Endometrial microvascular endothelial cells (primary cell): Measurements from ENCODE around the gene EIF4E. TPM values are rescaled to one million over a fixed set of nuclear protein-coding genes. Genes with fewer than 3 reads are reported as not detected.

Experiments
- in situ Hi-C: cut with HindIII; loops from 2 replicates; pipeline ENCODE4 v1.10.0; 2017; ENCODE audit warnings: low sequenced_read_pairs, low pct_unique_long_range_greater_than_20kb; ENCODE audit errors: inconsistent ontology term
- total RNA-seq: library from RNA; depleted of rRNA; stranded (reverse); fragments of >200 nt; gene quantifications from one replicate; pipeline ENCODE4 v1.2.3, GENCODE V29; 2015; ENCODE audit errors: inconsistent ontology term

The EIF4E gene
- total RNA-seq: 123 TPM

GRCh38 chr4:98928505-98929340, at the start of gene EIF4E:
TSS of gene EIF4E (minus strand) at chr4:98929133. CDS start at chr4:98929112, 21 bp downstream.
- in situ Hi-C loops: no loop called here

- in situ Hi-C loops: no loop called here
Observed at GRCh38 chr4:98977557-98977956, 48.6 kb upstream of the EIF4E start.

GRCh38 chr4:98976716-98977115, 47.8 kb upstream of the EIF4E start:
- in situ Hi-C loops: no loop called here

- in situ Hi-C loops: no loop called here
Observed at GRCh38 chr4:98969878-98970785, 41.2 kb upstream of the EIF4E start.

- in situ Hi-C loops: no loop called here
Observed at GRCh38 chr4:98967786-98968329, 38.9 kb upstream of the EIF4E start.

GRCh38 chr4:98966926-98967325, 38.0 kb upstream of the EIF4E start:
- in situ Hi-C loops: no loop called here

- in situ Hi-C loops: no loop called here
Observed at GRCh38 chr4:98963538-98964433, 34.9 kb upstream of the EIF4E start.

GRCh38 chr4:98961770-98962169, 32.8 kb upstream of the EIF4E start:
- in situ Hi-C loops: no loop called here

GRCh38 chr4:98959411-98959810, 30.5 kb upstream of the EIF4E start:
- in situ Hi-C loops: no loop called here

- in situ Hi-C loops: no loop called here
Observed at GRCh38 chr4:98958065-98958464, 29.1 kb upstream of the EIF4E start.

- in situ Hi-C loops: no loop called here
Observed at GRCh38 chr4:98955229-98955628, 26.3 kb upstream of the EIF4E start.

GRCh38 chr4:98951710-98952109, 22.8 kb upstream of the EIF4E start:
- in situ Hi-C loops: no loop called here

GRCh38 chr4:98950925-98951324, 22.0 kb upstream of the EIF4E start:
- in situ Hi-C loops: no loop called here

- in situ Hi-C loops: no loop called here
Observed at GRCh38 chr4:98946359-98946758, 17.4 kb upstream of the EIF4E start.

GRCh38 chr4:98945297-98945850, 16.4 kb upstream of the EIF4E start:
- in situ Hi-C loops: no loop called here

GRCh38 chr4:98939892-98940298, 11.0 kb upstream of the EIF4E start:
- in situ Hi-C loops: no loop called here

GRCh38 chr4:98939438-98939837, 10.5 kb upstream of the EIF4E start:
- in situ Hi-C loops: no loop called here

- in situ Hi-C loops: no loop called here
Observed at GRCh38 chr4:98937986-98938720, 9.2 kb upstream of the EIF4E start.
